OCI-LY3 (cell line): ENCODE results near the gene ARG2.

Source experiments
- EZH2phosphoT487 ChIP-seq: fragments of 200-600 bp; shearing (Covaris generic); IDR thresholded peaks from 2 replicates; pipeline ENCODE4 v1.6.1; 2018; ENCODE audit warnings: antibody characterized with exemption, mixed run types, low read depth
- TF ChIP-seq, protein P1 (sequence below): fragments of 200-600, 300-600 bp; sonication (generic); IDR thresholded peaks from 2 replicates; pipeline ENCODE4 v1.5.1; 2014; ENCODE audit warnings: antibody characterized with exemption, low read length, low read depth

GRCh38 chr14:67595392-67595791, 24.3 kb upstream of the ARG2 start:
- TF ChIP-seq, protein P1, sequence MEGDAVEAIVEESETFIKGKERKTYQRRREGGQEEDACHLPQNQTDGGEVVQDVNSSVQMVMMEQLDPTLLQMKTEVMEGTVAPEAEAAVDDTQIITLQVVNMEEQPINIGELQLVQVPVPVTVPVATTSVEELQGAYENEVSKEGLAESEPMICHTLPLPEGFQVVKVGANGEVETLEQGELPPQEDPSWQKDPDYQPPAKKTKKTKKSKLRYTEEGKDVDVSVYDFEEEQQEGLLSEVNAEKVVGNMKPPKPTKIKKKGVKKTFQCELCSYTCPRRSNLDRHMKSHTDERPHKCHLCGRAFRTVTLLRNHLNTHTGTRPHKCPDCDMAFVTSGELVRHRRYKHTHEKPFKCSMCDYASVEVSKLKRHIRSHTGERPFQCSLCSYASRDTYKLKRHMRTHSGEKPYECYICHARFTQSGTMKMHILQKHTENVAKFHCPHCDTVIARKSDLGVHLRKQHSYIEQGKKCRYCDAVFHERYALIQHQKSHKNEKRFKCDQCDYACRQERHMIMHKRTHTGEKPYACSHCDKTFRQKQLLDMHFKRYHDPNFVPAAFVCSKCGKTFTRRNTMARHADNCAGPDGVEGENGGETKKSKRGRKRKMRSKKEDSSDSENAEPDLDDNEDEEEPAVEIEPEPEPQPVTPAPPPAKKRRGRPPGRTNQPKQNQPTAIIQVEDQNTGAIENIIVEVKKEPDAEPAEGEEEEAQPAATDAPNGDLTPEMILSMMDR: no peak
- no peak for TF ChIP-seq EZH2phosphoT487
